ENCODE data around the gene PRKCE.

DNA sequence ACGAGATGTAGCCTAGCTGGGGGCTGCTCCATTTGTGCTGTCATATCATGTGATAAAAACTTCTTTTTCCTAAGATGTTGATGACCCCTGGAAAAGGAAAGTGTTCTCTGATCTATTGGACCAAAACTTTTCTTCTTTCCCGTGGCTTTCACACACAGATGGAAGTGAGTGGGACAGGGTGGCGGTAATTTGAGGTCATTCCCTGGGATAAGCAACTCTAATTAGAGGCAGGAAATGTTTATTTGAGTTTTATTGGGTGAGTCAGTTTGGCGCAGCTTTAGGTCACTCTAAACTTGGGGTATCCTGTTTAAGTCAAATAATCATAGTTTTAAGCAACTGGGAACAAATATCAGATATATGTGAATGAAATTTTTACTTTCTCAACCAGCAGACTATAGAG is 424.8 kb downstream of the PRKCE start:
- TF ChIP-seq CTCF (conservative IDR thresholded peaks at IDR 0.05; ENCODE audit: low read depth, low read length) (no peak), EZH2 (IDR thresholded peaks at IDR 0.05; ENCODE audit: borderline replicate concordance, low read depth, low read length, poor library complexity, severe bottlenecking) (no peak)
